Activated naive CD4-positive, alpha-beta T cell treated with anti-CD3 and anti-CD28 coated beads, Interleukin-2, amount 50 U/mL, for 24 hours (primary cell): ENCODE results near the gene PRTN3.

Experiments
- H3K27ac Mint-ChIP-seq: one replicate; pipeline ENCODE4 v1.8.0; 2021; ENCODE audit warnings: mild to moderate bottlenecking, mixed read lengths
- H3K27me3 Mint-ChIP-seq: one replicate; pipeline ENCODE4 v1.8.0; 2021; ENCODE audit warnings: mixed read lengths
- H3K36me3 Mint-ChIP-seq: one replicate; pipeline ENCODE4 v1.8.0; 2021; ENCODE audit warnings: mixed read lengths
- H3K4me1 Mint-ChIP-seq: one replicate; pipeline ENCODE4 v1.8.0; 2021; ENCODE audit warnings: mixed read lengths
- H3K4me3 Mint-ChIP-seq: one replicate; pipeline ENCODE4 v1.8.0; 2021; ENCODE audit warnings: mild to moderate bottlenecking, mixed read lengths
- H3K9me3 Mint-ChIP-seq: one replicate; pipeline ENCODE4 v1.8.0; 2021; ENCODE audit warnings: mixed read lengths

PRTN3 gene

GRCh38 chr19:800360-801029, 40.3 kb upstream of the PRTN3 start:
- Mint-ChIP-seq H3K4me1 (peaks cover 39% of the 10 kb centered on the region), H3K27me3 (no peaks in the 10 kb centered on the region), H3K4me3 (peak overlapping the region; percentile 88), H3K9me3 (no peaks in the 10 kb centered on the region), H3K36me3 (peaks cover 13% of the 10 kb centered on the region), H3K27ac (peak overlapping the region; percentile 95)

GRCh38 chr19:801030-801860, 39.6 kb upstream of the PRTN3 start:
- Mint-ChIP-seq H3K9me3 (no peaks in the 10 kb centered on the region), H3K4me1 (peaks cover 39% of the 10 kb centered on the region), H3K4me3 (peak overlapping the region; percentile 83), H3K36me3 (peaks cover 13% of the 10 kb centered on the region), H3K27ac (peak overlapping the region; percentile 55), H3K27me3 (no peaks in the 10 kb centered on the region)

- Mint-ChIP-seq H3K4me3 (peak overlapping the region; percentile 83), H3K27ac (peak overlapping the region; percentile 51), H3K27me3 (no peaks in the 10 kb centered on the region), H3K4me1 (peaks cover 35% of the 10 kb centered on the region), H3K36me3 (peaks cover 13% of the 10 kb centered on the region), H3K9me3 (no peaks in the 10 kb centered on the region)
These were observed 38.8 kb upstream of the PRTN3 start for GRCh38 chr19:801861-802497.

- Mint-ChIP-seq H3K9me3 (no peaks in the 10 kb centered on the region), H3K27me3 (no peaks in the 10 kb centered on the region), H3K36me3 (peaks cover 16% of the 10 kb centered on the region), H3K27ac (peak overlapping the region; percentile 61), H3K4me3 (peak overlapping the region; percentile 38), H3K4me1 (peaks cover 35% of the 10 kb centered on the region)
These were observed 38.2 kb upstream of the PRTN3 start for GRCh38 chr19:802498-803098.

- peak overlapping the region; percentile 83 for H3K27ac Mint-ChIP-seq
- H3K4me1 Mint-ChIP-seq = peaks cover 35% of the 10 kb centered on the region
- no peaks in the 10 kb centered on the region for H3K9me3 Mint-ChIP-seq
- no peaks in the 10 kb centered on the region for H3K27me3 Mint-ChIP-seq
- peaks cover 16% of the 10 kb centered on the region for H3K36me3 Mint-ChIP-seq
- H3K4me3 Mint-ChIP-seq = peak overlapping the region; percentile 26
These were observed 37.7 kb upstream of the PRTN3 start for GRCh38 chr19:803099-803561.

GRCh38 chr19:803686-804418, 36.9 kb upstream of the PRTN3 start:
- peak overlapping the region; percentile 26 for H3K4me3 Mint-ChIP-seq
- H3K27me3 Mint-ChIP-seq = no peaks in the 10 kb centered on the region
- peaks cover 35% of the 10 kb centered on the region for H3K4me1 Mint-ChIP-seq
- H3K36me3 Mint-ChIP-seq = peaks cover 13% of the 10 kb centered on the region
- no peaks in the 10 kb centered on the region for H3K9me3 Mint-ChIP-seq
- peak overlapping the region; percentile 35 for H3K27ac Mint-ChIP-seq

GRCh38 chr19:804419-805165, 36.2 kb upstream of the PRTN3 start:
- H3K36me3 Mint-ChIP-seq = peaks cover 7% of the 10 kb centered on the region

GRCh38 chr19:805166-805551, 35.6 kb upstream of the PRTN3 start:
- Mint-ChIP-seq H3K27me3 (no peaks in the 10 kb centered on the region), H3K36me3 (peaks cover 6% of the 10 kb centered on the region), H3K4me3 (no peak overlapping the region), H3K27ac (peak overlapping the region; percentile 77), H3K9me3 (no peaks in the 10 kb centered on the region), H3K4me1 (peaks cover 24% of the 10 kb centered on the region)

More at GRCh38 chr19:804419-805165, 36.2 kb upstream of the PRTN3 start:
- Mint-ChIP-seq H3K27ac (peak overlapping the region; percentile 70), H3K4me3 (no peak overlapping the region), H3K9me3 (no peaks in the 10 kb centered on the region), H3K4me1 (peaks cover 30% of the 10 kb centered on the region), H3K27me3 (no peaks in the 10 kb centered on the region)

GRCh38 chr19:805600-806550, 34.9 kb upstream of the PRTN3 start:
- peaks cover 18% of the 10 kb centered on the region for H3K4me1 Mint-ChIP-seq
- H3K9me3 Mint-ChIP-seq = no peaks in the 10 kb centered on the region
- H3K4me3 Mint-ChIP-seq = no peak overlapping the region
- no peaks in the 10 kb centered on the region for H3K27me3 Mint-ChIP-seq
- peak overlapping the region; percentile 77 for H3K27ac Mint-ChIP-seq
- H3K36me3 Mint-ChIP-seq = peaks cover 6% of the 10 kb centered on the region

- peak overlapping the region; percentile 68 for H3K27ac Mint-ChIP-seq
- no peaks in the 10 kb centered on the region for H3K9me3 Mint-ChIP-seq
- peaks cover 12% of the 10 kb centered on the region for H3K4me1 Mint-ChIP-seq
- no peaks in the 10 kb centered on the region for H3K27me3 Mint-ChIP-seq
- no peak overlapping the region for H3K4me3 Mint-ChIP-seq
- H3K36me3 Mint-ChIP-seq = peaks cover 8% of the 10 kb centered on the region
These were observed 33.9 kb upstream of the PRTN3 start for GRCh38 chr19:806815-807421.

GRCh38 chr19:807627-808422, 33.0 kb upstream of the PRTN3 start:
- H3K4me1 Mint-ChIP-seq = peaks cover 5% of the 10 kb centered on the region
- peak overlapping the region; percentile 88 for H3K27ac Mint-ChIP-seq
- no peak overlapping the region for H3K4me3 Mint-ChIP-seq
- H3K36me3 Mint-ChIP-seq = peaks cover 8% of the 10 kb centered on the region
- no peaks in the 10 kb centered on the region for H3K9me3 Mint-ChIP-seq
- H3K27me3 Mint-ChIP-seq = no peaks in the 10 kb centered on the region

GRCh38 chr19:808423-808775, 32.4 kb upstream of the PRTN3 start:
- Mint-ChIP-seq H3K36me3 (peaks cover 8% of the 10 kb centered on the region), H3K4me1 (no peaks in the 10 kb centered on the region), H3K4me3 (no peak overlapping the region), H3K27me3 (no peaks in the 10 kb centered on the region), H3K27ac (no peak overlapping the region), H3K9me3 (no peaks in the 10 kb centered on the region)
